HepG2 (cell line): ENCODE measurements around the gene KDM5D. TPM values are rescaled to one million over a fixed set of nuclear protein-coding genes. Genes with fewer than 3 reads are reported as not detected.

Experiments used
- ATAC-seq: fragments of 200-7000 bp; cut with Tn5 transposase; 3 replicates; pipeline ENCODE4 v1.9.1; 2020; ENCODE audit warnings: mild to moderate bottlenecking, moderate library complexity
- BruUV-seq: library from RNA; stranded (reverse); fragments of 400-500 nt; replicated peaks from 2 replicates; lab custom pipeline; 2021; lab: Mats Ljungman, UMichigan
- CTCF ChIA-PET: fragments of 300-600 bp; formaldehyde crosslinking; extraction: SDS; loops from one replicate; lab custom pipeline; 2021; ENCODE audit warnings: low total read pairs, inconsistent platforms, low intra/inter-chr PET ratio; lab: Yijun Ruan, JAX
- POLR2A ChIA-PET: fragments of 350-600 bp; sonication (Branson Sonifier 250); formaldehyde crosslinking; loops from one replicate; lab custom pipeline; 2020; ENCODE audit warnings: antibody characterized with exemption, inconsistent platforms; lab: Yijun Ruan, JAX
- DNase-seq: peaks from one replicate; pipeline ENCODE4 v3.0.0-alpha.2; 2015; ENCODE audit warnings: low spot score
- FAIRE-seq: peaks from 3 replicates; lab custom pipeline; 2011; peaks lifted over from hg19 to GRCh38; lab: Jason Lieb, UNC
- H2AFZ ChIP-seq: one replicate; pipeline ENCODE4 v1.6.1; 2011; ENCODE audit warnings: low read length, inconsistent platforms
- H3K27ac ChIP-seq: fragments of 300-600 bp; 3 replicates; pipeline ENCODE4 v1.8.0; 2011; ENCODE audit warnings: mixed run types, mild to moderate bottlenecking, mixed read lengths, low read length, inconsistent platforms; ENCODE audit not compliant: insufficient read depth; ENCODE audit errors: extremely low read length
- H3K27me3 ChIP-seq, 2 experiments: fragments of 200-600 bp in 1 of 2; 2 replicates in 1 of 2; 3 replicates in 1 of 2; pipeline versions ENCODE4 v1.6.0 to v1.8.0; 2011; ENCODE audit warnings: low read length in 2 of 2, mild to moderate bottlenecking in 2 of 2, moderate library complexity in 2 of 2, inconsistent platforms in 1 of 2; ENCODE audit not compliant: insufficient read depth in 2 of 2, control insufficient read depth in 1 of 2
- H3K36me3 ChIP-seq, 2 experiments: fragments of 200-600 bp in 1 of 2; replicated peaks in 1 of 2; 2 replicates in 1 of 2; 3 replicates in 1 of 2; pipeline versions ENCODE4 v1.5.1 to v1.8.0; 2011; ENCODE audit warnings: low read length in 2 of 2, inconsistent platforms in 1 of 2; ENCODE audit not compliant: insufficient read depth in 2 of 2, control insufficient read depth in 1 of 2
- H3K4me1 ChIP-seq: 2 replicates; pipeline ENCODE4 v1.5.1; 2012; ENCODE audit warnings: low read length, inconsistent platforms; ENCODE audit not compliant: insufficient read depth
- H3K4me2 ChIP-seq: 2 replicates; pipeline ENCODE4 v1.6.0; 2011; ENCODE audit warnings: low read depth, low read length, inconsistent platforms
- H3K4me3 ChIP-seq, 3 experiments: fragments of 200-600 bp in 1 of 3; sonication (generic), shearing (Covaris generic) in 1 of 3; replicated peaks in 1 of 3; 2 replicates each; pipeline ENCODE4 v1.5.1; 2011 to 2016; ENCODE audit warnings: low read length in 3 of 3, inconsistent platforms in 2 of 3, low read depth in 2 of 3, mild to moderate bottlenecking in 2 of 3, control low read depth in 1 of 3, mixed read lengths in 1 of 3; ENCODE audit not compliant: insufficient read depth in 1 of 3
- H3K79me2 ChIP-seq: one replicate; pipeline ENCODE4 v1.6.1; 2011; ENCODE audit warnings: low read length, inconsistent platforms; ENCODE audit not compliant: insufficient read depth
- H3K9ac ChIP-seq: 2 replicates; pipeline ENCODE4 v1.6.0; 2011; ENCODE audit warnings: mild to moderate bottlenecking, low read depth, low read length, inconsistent platforms; ENCODE audit not compliant: insufficient read depth
- H3K9me3 ChIP-seq: 2 replicates; pipeline ENCODE4 v1.5.1; 2012; ENCODE audit warnings: mild to moderate bottlenecking, low read length
- H4K20me1 ChIP-seq: 2 replicates; pipeline ENCODE4 v1.6.0; 2011; ENCODE audit warnings: inconsistent platforms, mild to moderate bottlenecking, low read length, moderate library complexity; ENCODE audit not compliant: insufficient read depth
- IRX3 ChIP-seq: sonication (generic); formaldehyde crosslinking; IDR thresholded peaks from 2 replicates; pipeline ENCODE4 v1.8.1; 2023; ENCODE audit warnings: mild to moderate bottlenecking, low read depth, missing genetic modification reagents, borderline replicate concordance
- KDM6A ChIP-seq: IDR thresholded peaks from 2 replicates; pipeline ENCODE4 v1.6.1; 2016; ENCODE audit warnings: low read depth
- NRL ChIP-seq: sonication (generic); formaldehyde crosslinking; IDR thresholded peaks from 2 replicates; pipeline ENCODE4 v1.5.0; 2020; ENCODE audit warnings: missing genetic modification reagents, mild to moderate bottlenecking, moderate library complexity, borderline replicate concordance
- PLRG1 ChIP-seq: fragments of 450-650 bp; conservative IDR thresholded peaks from 2 replicates; pipeline ENCODE4 v1.6.1; 2016
- PPARG ChIP-seq: conservative IDR thresholded peaks from 2 replicates; pipeline ENCODE4 v1.6.1; 2016; ENCODE audit warnings: missing biosample characterization, missing genetic modification reagents
- RBM22 ChIP-seq: fragments of 200-400 bp; formaldehyde crosslinking; optimal IDR thresholded peaks from 2 replicates; pipeline ENCODE3; 2017; ENCODE audit warnings: mild to moderate bottlenecking, low read length, moderate library complexity
- ZNF292 ChIP-seq: sonication (generic); formaldehyde crosslinking; IDR thresholded peaks from 2 replicates; pipeline ENCODE4 v1.8.1; 2022; ENCODE audit warnings: mild to moderate bottlenecking, low read depth, missing genetic modification reagents, borderline replicate concordance
- ZNF558 ChIP-seq: sonication (generic); formaldehyde crosslinking; IDR thresholded peaks from 2 replicates; pipeline ENCODE4 v1.9.0; 2022; ENCODE audit warnings: mild to moderate bottlenecking, missing genetic modification reagents, borderline replicate concordance
- ZNF766 ChIP-seq: sonication (generic); formaldehyde crosslinking; IDR thresholded peaks from 2 replicates; pipeline ENCODE4 v1.5.0; 2020; ENCODE audit warnings: missing genetic modification reagents, borderline replicate concordance
- WGBS: methylation state at CpG from one replicate; pipeline ENCODE4 v1.1.6; 2017; ENCODE audit warnings: low lambda C conversion rate; 5-methylcytosine and 5-hydroxymethylcytosine counted together
- in situ Hi-C: cut with HindIII; loops from 2 replicates; pipeline ENCODE4 v1.10.0; 2017; ENCODE audit warnings: low pct_unique_long_range_greater_than_20kb; ENCODE audit not compliant: extremely low pct_ligation_motif_present
- intact Hi-C: fragments of 100-400 bp; cut with micrococcal nuclease; formaldehyde crosslinking; loops from one replicate; pipeline ENCODE4 v1.10.0; 2022; ENCODE audit not compliant: unreplicated experiment
- polyA plus RNA-seq, 8 experiments: library from polyadenylated mRNA; depleted of rRNA in 3 of 8; stranded (reverse) in 7 of 8; unstranded in 1 of 8; fragments of >200 nt; fragmentation: Illumina TruSeq in 4 of 8; extraction: Trizol in 4 of 8; gene quantifications; 2 replicates each; pipeline versions ENCODE4 v1.2.1 to v1.2.3, GENCODE V29; 2011 to 2016; ENCODE audit warnings: low read depth in 4 of 8, missing spikeins in 1 of 8, mixed read lengths in 1 of 8; ENCODE audit not compliant: insufficient read depth in 1 of 8
- total RNA-seq, 5 experiments: library from RNA; depleted of rRNA; stranded (reverse); fragments of >200 nt; fragmentation: Illumina TruSeq; extraction: Trizol; gene quantifications; 2 replicates each; pipeline ENCODE4 v1.2.3, GENCODE V29; 2016; ENCODE audit warnings: low read depth in 1 of 5
- TF ChIP-seq, protein P1 (sequence below): sonication (generic); formaldehyde crosslinking; IDR thresholded peaks from 2 replicates; pipeline ENCODE4 v1.8.0; 2022; ENCODE audit warnings: mild to moderate bottlenecking, missing genetic modification reagents, moderate library complexity
- TF ChIP-seq, protein P2 (sequence below): sonication (generic); formaldehyde crosslinking; IDR thresholded peaks from 2 replicates; pipeline ENCODE4 v1.4.0; 2020; ENCODE audit warnings: missing genetic modification reagents
- TF ChIP-seq, protein P3 (sequence below): sonication (generic); formaldehyde crosslinking; IDR thresholded peaks from 2 replicates; pipeline ENCODE4 v1.5.1; 2020; ENCODE audit warnings: mild to moderate bottlenecking, missing genetic modification reagents, moderate library complexity
- TF ChIP-seq, protein P4 (sequence below): IDR thresholded peaks from 2 replicates; pipeline ENCODE4 v1.6.1; 2016; ENCODE audit warnings: mild to moderate bottlenecking
- TF ChIP-seq, protein P5 (sequence below): sonication (generic); formaldehyde crosslinking; IDR thresholded peaks from 2 replicates; pipeline ENCODE4 v1.5.1; 2020; ENCODE audit warnings: mild to moderate bottlenecking, missing genetic modification reagents, moderate library complexity

KDM5D gene
- total and polyA plus RNA-seq, 2 of the 13 experiments (the other 11 are each of a cell fraction or from before 2014, with no cell fraction given), result 16.6 to 32.7 TPM

DNA sequence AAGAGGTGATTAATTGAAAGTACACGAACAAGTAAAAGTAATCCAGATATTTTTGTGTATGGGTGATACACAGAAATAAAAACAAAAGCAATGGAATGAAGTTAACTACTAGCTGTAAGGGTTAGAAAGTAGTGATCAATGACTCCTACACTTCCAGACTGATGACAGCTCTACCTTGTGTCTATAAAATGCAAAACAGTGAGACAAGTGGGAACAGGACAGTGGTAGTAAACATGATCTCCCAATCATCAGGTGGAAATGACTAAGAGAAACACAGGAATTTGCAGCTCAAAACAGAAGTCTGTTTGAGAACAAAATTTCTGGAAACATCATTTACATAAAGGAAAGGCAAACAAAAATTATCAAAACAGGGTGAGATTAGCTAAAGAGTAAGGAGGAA lies 10.1 kb downstream of the KDM5D start:
- BruUV-seq, result no TSS peak
- Histone ChIP-seq H3K9me3 (no peaks in the 10 kb centered on the region), H3K36me3 (peaks cover 0 to 12% of the 10 kb centered on the region in 2 experiments; a peak in 3 of 5 replicates), H3K4me3 (no peak overlapping the region), H3K79me2 (no peaks in the 10 kb centered on the region), H2AFZ (no peak overlapping the region), H3K27me3 (no peaks in the 10 kb centered on the region), H3K4me2 (no peak overlapping the region), H3K9ac (no peak overlapping the region), H3K4me1 (no peaks in the 10 kb centered on the region), H4K20me1 (no peaks in the 10 kb centered on the region), H3K27ac (no peak overlapping the region)
- ATAC-seq (no peak), FAIRE-seq (no peak), DNase-seq (no peak)
- CTCF ChIA-PET, result no interaction called here
- TF ChIP-seq, protein P1, sequence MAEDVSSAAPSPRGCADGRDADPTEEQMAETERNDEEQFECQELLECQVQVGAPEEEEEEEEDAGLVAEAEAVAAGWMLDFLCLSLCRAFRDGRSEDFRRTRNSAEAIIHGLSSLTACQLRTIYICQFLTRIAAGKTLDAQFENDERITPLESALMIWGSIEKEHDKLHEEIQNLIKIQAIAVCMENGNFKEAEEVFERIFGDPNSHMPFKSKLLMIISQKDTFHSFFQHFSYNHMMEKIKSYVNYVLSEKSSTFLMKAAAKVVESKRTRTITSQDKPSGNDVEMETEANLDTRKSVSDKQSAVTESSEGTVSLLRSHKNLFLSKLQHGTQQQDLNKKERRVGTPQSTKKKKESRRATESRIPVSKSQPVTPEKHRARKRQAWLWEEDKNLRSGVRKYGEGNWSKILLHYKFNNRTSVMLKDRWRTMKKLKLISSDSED (CRISPR knock-in tag), result no peak
- TF ChIP-seq, protein P2, sequence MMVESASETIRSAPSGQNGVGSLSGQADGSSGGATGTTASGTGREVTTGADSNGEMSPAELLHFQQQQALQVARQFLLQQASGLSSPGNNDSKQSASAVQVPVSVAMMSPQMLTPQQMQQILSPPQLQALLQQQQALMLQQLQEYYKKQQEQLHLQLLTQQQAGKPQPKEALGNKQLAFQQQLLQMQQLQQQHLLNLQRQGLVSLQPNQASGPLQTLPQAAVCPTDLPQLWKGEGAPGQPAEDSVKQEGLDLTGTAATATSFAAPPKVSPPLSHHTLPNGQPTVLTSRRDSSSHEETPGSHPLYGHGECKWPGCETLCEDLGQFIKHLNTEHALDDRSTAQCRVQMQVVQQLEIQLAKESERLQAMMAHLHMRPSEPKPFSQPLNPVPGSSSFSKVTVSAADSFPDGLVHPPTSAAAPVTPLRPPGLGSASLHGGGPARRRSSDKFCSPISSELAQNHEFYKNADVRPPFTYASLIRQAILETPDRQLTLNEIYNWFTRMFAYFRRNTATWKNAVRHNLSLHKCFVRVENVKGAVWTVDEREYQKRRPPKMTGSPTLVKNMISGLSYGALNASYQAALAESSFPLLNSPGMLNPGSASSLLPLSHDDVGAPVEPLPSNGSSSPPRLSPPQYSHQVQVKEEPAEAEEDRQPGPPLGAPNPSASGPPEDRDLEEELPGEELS (CRISPR knock-in tag), result no peak
- TF ChIP-seq, protein P3, sequence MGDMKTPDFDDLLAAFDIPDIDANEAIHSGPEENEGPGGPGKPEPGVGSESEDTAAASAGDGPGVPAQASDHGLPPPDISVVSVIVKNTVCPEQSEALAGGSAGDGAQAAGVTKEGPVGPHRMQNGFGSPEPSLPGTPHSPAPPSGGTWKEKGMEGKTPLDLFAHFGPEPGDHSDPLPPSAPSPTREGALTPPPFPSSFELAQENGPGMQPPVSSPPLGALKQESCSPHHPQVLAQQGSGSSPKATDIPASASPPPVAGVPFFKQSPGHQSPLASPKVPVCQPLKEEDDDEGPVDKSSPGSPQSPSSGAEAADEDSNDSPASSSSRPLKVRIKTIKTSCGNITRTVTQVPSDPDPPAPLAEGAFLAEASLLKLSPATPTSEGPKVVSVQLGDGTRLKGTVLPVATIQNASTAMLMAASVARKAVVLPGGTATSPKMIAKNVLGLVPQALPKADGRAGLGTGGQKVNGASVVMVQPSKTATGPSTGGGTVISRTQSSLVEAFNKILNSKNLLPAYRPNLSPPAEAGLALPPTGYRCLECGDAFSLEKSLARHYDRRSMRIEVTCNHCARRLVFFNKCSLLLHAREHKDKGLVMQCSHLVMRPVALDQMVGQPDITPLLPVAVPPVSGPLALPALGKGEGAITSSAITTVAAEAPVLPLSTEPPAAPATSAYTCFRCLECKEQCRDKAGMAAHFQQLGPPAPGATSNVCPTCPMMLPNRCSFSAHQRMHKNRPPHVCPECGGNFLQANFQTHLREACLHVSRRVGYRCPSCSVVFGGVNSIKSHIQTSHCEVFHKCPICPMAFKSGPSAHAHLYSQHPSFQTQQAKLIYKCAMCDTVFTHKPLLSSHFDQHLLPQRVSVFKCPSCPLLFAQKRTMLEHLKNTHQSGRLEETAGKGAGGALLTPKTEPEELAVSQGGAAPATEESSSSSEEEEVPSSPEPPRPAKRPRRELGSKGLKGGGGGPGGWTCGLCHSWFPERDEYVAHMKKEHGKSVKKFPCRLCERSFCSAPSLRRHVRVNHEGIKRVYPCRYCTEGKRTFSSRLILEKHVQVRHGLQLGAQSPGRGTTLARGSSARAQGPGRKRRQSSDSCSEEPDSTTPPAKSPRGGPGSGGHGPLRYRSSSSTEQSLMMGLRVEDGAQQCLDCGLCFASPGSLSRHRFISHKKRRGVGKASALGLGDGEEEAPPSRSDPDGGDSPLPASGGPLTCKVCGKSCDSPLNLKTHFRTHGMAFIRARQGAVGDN (CRISPR knock-in tag), result no peak
- TF ChIP-seq ZNF766 (CRISPR knock-in tag) (no peak), PPARG (CRISPR knock-in tag) (no peak), IRX3 (CRISPR knock-in tag) (no peak), RBM22 (no peak), ZNF558 (no peak), ZNF292 (CRISPR knock-in tag) (no peak), PLRG1 (no peak), KDM6A (no peak), NRL (CRISPR knock-in tag) (no peak)
- TF ChIP-seq, protein P4, sequence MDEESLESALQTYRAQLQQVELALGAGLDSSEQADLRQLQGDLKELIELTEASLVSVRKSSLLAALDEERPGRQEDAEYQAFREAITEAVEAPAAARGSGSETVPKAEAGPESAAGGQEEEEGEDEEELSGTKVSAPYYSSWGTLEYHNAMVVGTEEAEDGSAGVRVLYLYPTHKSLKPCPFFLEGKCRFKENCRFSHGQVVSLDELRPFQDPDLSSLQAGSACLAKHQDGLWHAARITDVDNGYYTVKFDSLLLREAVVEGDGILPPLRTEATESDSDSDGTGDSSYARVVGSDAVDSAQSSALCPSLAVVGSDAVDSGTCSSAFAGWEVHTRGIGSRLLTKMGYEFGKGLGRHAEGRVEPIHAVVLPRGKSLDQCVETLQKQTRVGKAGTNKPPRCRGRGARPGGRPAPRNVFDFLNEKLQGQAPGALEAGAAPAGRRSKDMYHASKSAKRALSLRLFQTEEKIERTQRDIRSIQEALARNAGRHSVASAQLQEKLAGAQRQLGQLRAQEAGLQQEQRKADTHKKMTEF (CRISPR knock-in tag), result no peak
- TF ChIP-seq, protein P5, sequence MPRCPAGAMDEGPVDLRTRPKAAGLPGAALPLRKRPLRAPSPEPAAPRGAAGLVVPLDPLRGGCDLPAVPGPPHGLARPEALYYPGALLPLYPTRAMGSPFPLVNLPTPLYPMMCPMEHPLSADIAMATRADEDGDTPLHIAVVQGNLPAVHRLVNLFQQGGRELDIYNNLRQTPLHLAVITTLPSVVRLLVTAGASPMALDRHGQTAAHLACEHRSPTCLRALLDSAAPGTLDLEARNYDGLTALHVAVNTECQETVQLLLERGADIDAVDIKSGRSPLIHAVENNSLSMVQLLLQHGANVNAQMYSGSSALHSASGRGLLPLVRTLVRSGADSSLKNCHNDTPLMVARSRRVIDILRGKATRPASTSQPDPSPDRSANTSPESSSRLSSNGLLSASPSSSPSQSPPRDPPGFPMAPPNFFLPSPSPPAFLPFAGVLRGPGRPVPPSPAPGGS, result no peak
- in situ Hi-C loops, result no loop called here
- WGBS, result 96% methylated on average over 1 of the region's 1 CpG
- intact Hi-C loops, result no loop called here
- POLR2A ChIA-PET, result no interaction called here
